ENCODE results near the gene QSOX1. TPM values are rescaled to one million over a fixed set of nuclear protein-coding genes. Genes with fewer than 3 reads are reported as not detected.

The QSOX1 gene
- total and polyA plus RNA-seq, 2 of the 4 experiments (the other 2 are of a cell fraction), result 102 to 791 TPM

GRCh38 chr1:180198196-180198595, 43.5 kb downstream of the QSOX1 start:
- Histone ChIP-seq H3K18ac (ENCODE audit: low read depth, low read length) (no peak overlapping the region), H2BK20ac (ENCODE audit: low read depth, low read length) (no peak overlapping the region), H4K91ac (ENCODE audit: insufficient read depth, low read depth, low read length) (no peak overlapping the region), H3K27ac (ENCODE audit: insufficient read depth, low read length) (no peak overlapping the region), H2AK9ac (replicated peaks; ENCODE audit: low read depth, low read length, poor library complexity) (peak overlapping the region; percentile 15), H3K56ac (ENCODE audit: extremely low read depth, insufficient read depth, low read length) (no peak overlapping the region), H3K9me1 (ENCODE audit: insufficient read depth, low read length) (peaks cover 13% of the 10 kb centered on the region), H3K4me1 (ENCODE audit: control insufficient read depth, insufficient read depth, low read length) (no peaks in the 10 kb centered on the region; the same call in 1 of the 2 replicates), H2BK15ac (ENCODE audit: low read depth, low read length) (no peak overlapping the region), H3K9ac (ENCODE audit: low read depth, low read length) (no peak overlapping the region), H3K36me3 (ENCODE audit: control insufficient read depth, insufficient read depth, low read length) (peaks cover 88% of the 10 kb centered on the region), H3K14ac (replicated peaks; ENCODE audit: low read depth, low read length) (no peak overlapping the region), H3K79me1 (ENCODE audit: low read depth in 1 of 2, low read length in 2 of 2) (peaks cover 0 to 17% of the 10 kb centered on the region in 2 experiments; a peak in 1 of 4 replicates), H4K8ac (ENCODE audit: low read depth in 2 of 2, low read length in 2 of 2) (no peak overlapping the region), H3K23ac (ENCODE audit: low read depth, low read length) (no peak overlapping the region), H3K4me3 (ENCODE audit: insufficient read depth, low read depth, low read length) (no peak overlapping the region), H2BK120ac (ENCODE audit: low read depth, low read length) (no peak overlapping the region), H3K27me3 (ENCODE audit: control insufficient read depth, insufficient read depth, low read length) (no peaks in the 10 kb centered on the region), H3K4me2 (ENCODE audit: low read depth, low read length) (no peak overlapping the region), H2AK5ac (ENCODE audit: low read depth, low read length) (no peak overlapping the region), H2AFZ (replicated peaks; ENCODE audit: low read length, poor library complexity) (no peak overlapping the region), H3K9me3 (ENCODE audit: control insufficient read depth, insufficient read depth, low read length) (no peaks in the 10 kb centered on the region), H4K20me1 (ENCODE audit: insufficient read depth, low read length) (peaks cover 80% of the 10 kb centered on the region), H2BK5ac (ENCODE audit: low read depth, low read length, poor library complexity, severe bottlenecking) (no peak overlapping the region), H3K4ac (ENCODE audit: low read depth, low read length) (no peak overlapping the region), H4K5ac (ENCODE audit: low read depth, low read length) (no peak overlapping the region)
- BruUV-seq (replicated peaks), result no TSS peak
- no peak for ATAC-seq (ENCODE audit: low read depth)
- POLR2A ChIA-PET (ENCODE audit: unreplicated experiment), result no interaction called here
- no CpG with 5 or more reads among the region's 4 CpGs for WGBS, 2 experiments (ENCODE audit: extremely low coverage in 2 of 2, insufficient read length in 1 of 2)
- TF ChIP-seq CEBPB (IDR thresholded peaks at IDR 0.05; ENCODE audit: low read depth, low read length), result no peak
- TF ChIP-seq CTCF (conservative IDR thresholded peaks at IDR 0.05; ENCODE audit: low read depth, low read length), result no peak
- TF ChIP-seq NFE2L2 (IDR thresholded peaks at IDR 0.05; ENCODE audit: low read depth, low read length), result no peak
- no peak for TF ChIP-seq RAD21 (IDR thresholded peaks at IDR 0.05; ENCODE audit: low read length)
- TF ChIP-seq CHD1 (IDR thresholded peaks at IDR 0.05; ENCODE audit: low read depth, low read length), result no peak
- TF ChIP-seq MAFK (IDR thresholded peaks at IDR 0.05; ENCODE audit: low read depth, low read length), result no peak
- no peak for TF ChIP-seq FOS (IDR thresholded peaks at IDR 0.05; ENCODE audit: low read depth, low read length)
- TF ChIP-seq, protein P1, sequence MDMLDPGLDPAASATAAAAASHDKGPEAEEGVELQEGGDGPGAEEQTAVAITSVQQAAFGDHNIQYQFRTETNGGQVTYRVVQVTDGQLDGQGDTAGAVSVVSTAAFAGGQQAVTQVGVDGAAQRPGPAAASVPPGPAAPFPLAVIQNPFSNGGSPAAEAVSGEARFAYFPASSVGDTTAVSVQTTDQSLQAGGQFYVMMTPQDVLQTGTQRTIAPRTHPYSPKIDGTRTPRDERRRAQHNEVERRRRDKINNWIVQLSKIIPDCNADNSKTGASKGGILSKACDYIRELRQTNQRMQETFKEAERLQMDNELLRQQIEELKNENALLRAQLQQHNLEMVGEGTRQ (IDR thresholded peaks at IDR 0.05; ENCODE audit: low read depth, low read length), result no peak
- TF ChIP-seq RCOR1 (IDR thresholded peaks at IDR 0.05; ENCODE audit: insufficient replicate concordance, low read length), result no peak
- intact Hi-C loops (cut with micrococcal nuclease), result no loop called here
- in situ Hi-C loops (cut with MboI; ENCODE audit: low sequenced_read_pairs), result no loop called here
- DNase-seq, result no peak
- dilution Hi-C loops (cut with HindIII; ENCODE audit: low sequenced_read_pairs, unreplicated experiment), result no loop called here
- CTCF ChIA-PET, result no interaction called here
